ENCODE results near the gene TMEM208.

The TMEM208 gene

DNA sequence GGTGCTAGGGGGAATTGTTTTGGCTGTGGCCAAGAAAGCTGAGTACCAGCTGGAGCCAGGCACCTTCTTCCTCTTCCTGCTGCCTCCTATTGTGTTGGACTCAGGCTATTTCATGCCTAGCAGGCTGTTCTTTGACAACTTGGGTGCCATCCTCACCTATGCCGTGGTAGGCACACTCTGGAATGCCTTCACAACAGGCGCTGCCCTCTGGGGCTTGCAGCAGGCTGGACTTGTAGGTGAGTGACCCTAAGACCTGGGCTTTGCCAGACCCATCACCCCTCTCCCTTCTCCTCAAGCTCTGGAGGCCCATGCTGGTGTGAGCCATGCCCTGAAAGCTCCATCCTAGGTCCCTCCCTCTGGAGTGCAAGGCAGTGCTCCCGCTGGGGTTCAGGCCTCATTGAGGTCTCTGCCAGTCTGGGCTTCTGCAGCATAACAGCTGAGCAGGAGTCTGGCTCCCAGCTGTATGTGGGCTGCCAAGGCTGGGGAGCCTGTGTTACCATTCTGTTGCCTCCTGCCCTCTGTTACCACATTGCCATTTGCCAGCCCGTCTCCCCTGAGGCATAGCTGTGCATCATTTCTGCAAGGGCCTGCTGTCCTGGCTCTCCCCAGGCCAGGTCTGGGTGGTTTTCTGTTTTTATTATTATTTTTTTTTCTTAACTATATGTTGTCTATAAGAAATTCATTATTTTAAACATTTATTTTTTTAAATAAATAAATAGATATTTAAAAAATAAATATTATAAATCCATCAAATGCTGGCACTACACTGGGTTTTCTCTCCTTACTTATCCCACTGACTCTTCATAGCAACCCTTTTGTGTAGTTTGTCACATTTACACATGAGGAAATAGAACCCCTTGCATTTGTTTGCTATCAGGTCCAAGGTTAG lies 25.9 kb downstream of the TMEM208 start:
- no peak for DNase-seq

GRCh38 chr16:67254801-67255552 lies 28.0 kb downstream of the TMEM208 start:
- no peak for DNase-seq

GRCh38 chr16:67255553-67256221 lies 28.8 kb downstream of the TMEM208 start:
- DNase-seq: no peak

- no peak for DNase-seq
These were observed 29.8 kb downstream of the TMEM208 start for GRCh38 chr16:67256701-67257230.

- DNase-seq: no peak
These were observed 30.7 kb downstream of the TMEM208 start for GRCh38 chr16:67257486-67258160.

DNA sequence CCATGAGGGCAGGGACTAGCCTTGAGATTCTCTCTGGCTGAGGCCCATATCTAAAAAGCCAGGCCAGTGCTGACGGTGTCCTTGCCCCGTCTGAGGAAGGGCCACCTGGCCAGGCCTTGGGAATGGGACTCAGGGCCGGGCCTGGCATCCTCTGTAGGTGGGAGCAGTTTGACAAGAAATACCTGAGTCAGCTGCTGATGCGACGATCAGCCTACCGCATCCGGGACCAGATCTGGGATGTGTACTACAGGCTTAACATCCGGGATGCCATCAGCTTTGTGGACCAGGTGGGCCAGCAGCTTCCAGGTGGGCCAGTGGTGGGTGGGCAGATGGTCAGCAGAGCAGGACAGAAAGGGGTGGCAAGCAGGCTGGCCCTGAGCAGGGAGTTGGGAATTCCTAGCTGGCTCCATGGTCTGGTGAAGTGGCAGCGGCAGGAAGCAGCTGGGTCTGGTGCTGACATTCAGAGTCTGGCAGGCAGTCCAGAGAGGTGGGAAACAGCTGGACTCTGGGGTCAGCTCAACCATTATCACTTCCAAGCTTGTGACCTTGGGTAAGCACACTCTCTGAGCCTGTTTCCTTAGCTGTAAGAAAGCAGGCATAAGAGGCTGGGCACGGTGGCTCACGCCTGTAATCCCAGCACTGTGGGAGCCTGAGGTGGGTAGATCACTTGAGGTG lies 31.4 kb downstream of the TMEM208 start:
- DNase-seq: no peak

- DNase-seq: no peak
These were observed 32.8 kb downstream of the TMEM208 start for GRCh38 chr16:67259705-67260104.

- peak; percentile 50 for DNase-seq
These were observed 33.6 kb downstream of the TMEM208 start for GRCh38 chr16:67260426-67261063.

GRCh38 chr16:67263201-67263600 lies 36.3 kb downstream of the TMEM208 start:
- DNase-seq: no peak

GRCh38 chr16:67264277-67264676 lies 37.3 kb downstream of the TMEM208 start:
- no peak for DNase-seq

DNA sequence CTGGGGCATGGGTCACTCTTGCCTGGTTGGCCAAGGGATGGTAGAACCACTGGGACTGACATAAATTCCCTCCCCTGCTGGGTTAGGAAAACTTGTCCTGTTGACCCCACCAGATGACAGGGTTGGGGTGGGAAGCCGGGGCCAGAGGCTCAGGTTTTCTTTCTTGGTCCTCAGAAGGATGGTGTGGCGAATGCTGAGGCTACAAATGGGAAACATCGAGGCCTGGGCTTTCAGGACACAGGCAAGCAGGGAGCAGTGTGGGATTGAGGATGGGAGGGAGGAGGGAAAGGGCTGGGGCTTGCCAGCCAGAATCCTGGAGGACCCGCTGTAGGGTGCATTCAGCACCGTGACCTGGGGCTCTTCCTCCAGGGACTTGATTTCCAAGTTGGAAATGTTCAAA lies 37.9 kb downstream of the TMEM208 start:
- DNase-seq: no peak

- no peak for DNase-seq
These were observed 38.9 kb downstream of the TMEM208 start for GRCh38 chr16:67265834-67266233.

DNA sequence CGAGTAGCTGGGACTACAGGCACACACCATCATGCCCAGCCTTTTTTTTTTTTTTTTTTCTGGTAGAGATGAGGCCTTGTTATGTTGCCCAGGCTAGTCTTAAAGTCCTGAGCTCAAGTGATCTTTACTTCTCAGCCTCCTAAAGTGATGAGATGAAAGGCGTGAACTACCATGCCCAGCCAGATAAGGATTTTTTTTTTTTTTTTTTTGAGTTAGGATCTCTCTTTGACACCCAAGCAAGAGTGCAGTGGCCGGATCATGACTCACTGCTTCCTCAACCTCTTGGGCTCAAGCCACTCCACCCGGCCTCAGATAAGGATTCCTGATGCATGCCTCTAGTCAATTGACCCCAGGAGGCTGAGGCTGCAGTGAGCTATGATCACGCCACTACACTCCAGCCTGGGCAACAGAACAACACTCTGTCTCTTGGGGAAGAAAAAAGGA lies 41.2 kb downstream of the TMEM208 start:
- DNase-seq: no peak

DNA sequence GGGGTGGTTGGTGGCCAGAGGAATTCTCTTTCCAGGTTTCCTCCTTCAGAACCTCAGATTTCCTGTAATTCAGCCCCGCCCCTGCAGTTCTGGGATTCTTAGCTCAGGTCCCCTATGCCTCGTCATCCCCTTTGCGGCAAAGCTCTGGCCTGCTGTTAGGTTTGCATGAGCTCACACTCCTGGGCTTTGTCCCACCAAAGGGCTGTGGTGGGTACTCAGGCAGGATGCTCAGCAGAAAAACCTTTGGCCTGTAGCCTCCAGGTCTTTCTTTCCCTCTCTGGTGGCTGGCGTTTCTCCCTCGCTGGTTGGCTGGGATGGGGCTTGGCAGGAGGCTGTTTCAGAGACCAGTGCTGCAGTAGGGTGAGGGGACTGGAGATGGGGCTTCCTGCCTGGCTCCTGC lies 42.8 kb downstream of the TMEM208 start:
- no peak for DNase-seq

GRCh38 chr16:67270931-67271338 lies 44.0 kb downstream of the TMEM208 start:
- DNase-seq: no peak

DNA sequence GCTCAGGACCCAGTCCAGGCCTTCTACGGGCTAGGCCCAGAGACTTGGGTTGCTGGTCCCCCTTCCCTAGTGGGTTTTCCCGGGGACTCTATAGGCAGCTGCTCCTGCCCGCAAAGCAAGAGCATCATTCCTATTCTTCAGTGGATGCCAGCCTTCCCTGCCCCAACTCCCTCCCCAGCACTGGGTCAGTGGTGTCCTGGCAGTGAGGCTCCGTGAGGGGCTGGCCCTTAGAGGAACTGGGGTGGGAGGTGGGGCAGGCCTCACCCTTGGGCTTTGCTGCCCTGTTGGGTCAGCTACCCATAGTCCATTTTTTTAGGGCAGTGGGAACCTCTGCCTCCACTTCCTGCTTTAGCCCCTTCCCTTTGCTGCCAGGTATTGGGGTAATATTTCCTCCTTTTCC lies 44.5 kb downstream of the TMEM208 start:
- no peak for DNase-seq

DNA sequence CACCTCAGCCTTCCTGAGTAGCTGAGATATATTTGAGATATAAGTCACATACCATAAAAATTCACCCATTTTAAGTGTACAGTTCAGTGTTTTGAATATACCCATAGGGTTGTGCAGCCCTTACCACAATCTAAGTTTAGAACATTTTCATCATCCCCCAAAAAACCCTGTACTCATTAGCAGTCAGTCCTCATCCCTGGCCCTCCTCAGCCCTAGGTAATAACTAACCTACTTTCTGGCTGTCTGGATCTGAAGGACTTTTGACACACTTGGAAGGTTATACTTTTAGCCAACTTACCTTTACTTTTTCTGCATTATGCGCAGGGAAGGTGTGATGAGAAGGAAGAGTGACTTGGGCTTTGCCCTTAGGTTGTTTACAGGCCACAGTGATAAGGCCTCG lies 48.4 kb downstream of the TMEM208 start:
- no peak for DNase-seq

DNA sequence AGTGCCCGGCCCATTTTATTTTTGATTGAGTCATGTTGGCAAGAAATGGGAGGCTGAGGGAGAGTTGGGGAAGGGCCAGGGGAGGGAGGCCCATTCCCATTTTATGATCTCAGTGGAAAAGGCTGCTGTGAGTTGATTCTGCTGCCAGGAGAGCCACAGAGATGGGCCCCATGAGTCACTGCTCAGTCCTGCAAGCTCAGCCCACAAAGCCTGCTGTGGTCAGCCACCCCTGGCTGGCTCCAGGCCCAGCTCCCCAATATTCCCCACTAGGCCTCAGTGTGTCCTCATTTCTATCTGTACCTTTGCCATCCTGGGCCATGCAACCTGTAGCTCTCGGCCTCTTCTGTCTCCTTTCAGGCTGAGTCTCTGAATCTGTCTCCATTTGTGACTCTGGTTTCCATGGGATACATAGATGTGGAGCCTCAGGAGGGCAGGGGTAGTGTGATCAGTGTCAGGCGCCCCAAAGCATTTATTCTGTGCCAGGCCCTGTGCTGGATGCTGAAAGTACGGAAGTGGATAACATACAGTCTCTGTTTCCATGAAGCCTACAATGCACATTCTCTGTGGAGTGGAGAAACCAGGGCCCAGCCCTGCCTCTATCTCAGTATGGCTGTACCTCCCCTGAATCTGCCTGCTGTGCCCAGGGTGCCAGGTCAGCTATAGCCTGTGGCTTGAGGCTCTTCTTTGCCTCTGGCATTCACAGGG lies 50.5 kb downstream of the TMEM208 start:
- DNase-seq: peak; percentile 16

GRCh38 chr16:67277999-67278772 lies 51.3 kb downstream of the TMEM208 start:
- DNase-seq: no peak

Measured in activated CD4-positive, alpha-beta T cell treated with anti-CD3 and anti-CD28 coated beads, Interleukin-2, amount 50 U/mL, for 16 hours (primary cell).